ENCODE data around the gene NMNAT2.

DNA sequence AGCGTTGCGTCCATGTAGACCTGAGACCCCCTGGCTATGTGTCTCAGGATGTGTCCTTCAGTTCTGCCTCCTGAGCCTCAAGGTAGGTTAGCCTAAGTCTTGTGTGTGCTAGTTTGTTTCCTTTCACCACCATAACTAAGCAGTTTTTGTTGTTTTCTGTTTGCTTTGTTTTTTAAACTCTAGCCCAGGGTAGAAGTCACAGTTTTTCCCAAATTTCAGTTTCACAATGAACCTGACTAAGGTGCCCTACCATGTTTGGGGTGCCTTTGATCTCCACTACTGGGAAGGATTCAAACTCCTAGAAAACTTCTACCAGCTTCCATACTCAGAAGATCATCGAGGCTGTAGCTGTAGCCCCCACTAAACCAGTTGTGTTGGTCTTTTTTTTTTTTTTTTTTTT is 39.3 kb upstream of the NMNAT2 start:
- TF ChIP-seq CTCF (IDR thresholded peaks at IDR 0.05): no peak
- TF ChIP-seq EZH2phosphoT487 (IDR thresholded peaks at IDR 0.05): no peak
- TF ChIP-seq EZH2 (IDR thresholded peaks at IDR 0.05): no peak
